Progenitor cell of endocrine pancreas (in vitro differentiated cells): ENCODE measurements around the gene APLP1. TPM values are rescaled to one million over a fixed set of nuclear protein-coding genes. Genes with fewer than 3 reads are reported as not detected.
A peak's percentile ranks its signal among the peaks of the same experiment; 100 is the strongest.

Experiments
- DNase-seq: peaks from one replicate; pipeline ENCODE4 v3.0.0; 2021; ENCODE audit warnings: low spot score; ENCODE audit not compliant: unreplicated experiment
- H3K27ac Mint-ChIP-seq: 2 replicates; pipeline ENCODE4 v1.8.0; 2021; ENCODE audit warnings: mild to moderate bottlenecking, moderate library complexity, mixed read lengths
- H3K27me3 Mint-ChIP-seq: 2 replicates; pipeline ENCODE4 v1.8.0; 2021; ENCODE audit warnings: mixed read lengths
- H3K36me3 Mint-ChIP-seq: 2 replicates; pipeline ENCODE4 v1.8.0; 2022; ENCODE audit warnings: mixed read lengths; ENCODE audit not compliant: insufficient read depth
- H3K4me1 Mint-ChIP-seq: 2 replicates; pipeline ENCODE4 v1.8.0; 2021; ENCODE audit warnings: low read depth, mixed read lengths
- H3K4me3 Mint-ChIP-seq: 2 replicates; pipeline ENCODE4 v1.8.0; 2021; ENCODE audit warnings: low read depth, mild to moderate bottlenecking, moderate library complexity, mixed read lengths
- H3K9me3 Mint-ChIP-seq: 2 replicates; pipeline ENCODE4 v1.8.0; 2021; ENCODE audit warnings: low read depth, mixed read lengths
- total RNA-seq: library from RNA; stranded (reverse); gene quantifications from 2 replicates; pipeline ENCODE4 v1.2.1, GENCODE V29; 2021
- TF ChIP-seq, protein P1 (sequence below): fragments of 200-600 bp; sonication (generic); IDR thresholded peaks from one replicate; pipeline ENCODE4 v1.5.0; 2021; ENCODE audit warnings: antibody characterized with exemption, mild to moderate bottlenecking; ENCODE audit not compliant: unreplicated experiment

Gene APLP1
- total RNA-seq, 1 donor from 2014 or later, result 135 TPM

DNA sequence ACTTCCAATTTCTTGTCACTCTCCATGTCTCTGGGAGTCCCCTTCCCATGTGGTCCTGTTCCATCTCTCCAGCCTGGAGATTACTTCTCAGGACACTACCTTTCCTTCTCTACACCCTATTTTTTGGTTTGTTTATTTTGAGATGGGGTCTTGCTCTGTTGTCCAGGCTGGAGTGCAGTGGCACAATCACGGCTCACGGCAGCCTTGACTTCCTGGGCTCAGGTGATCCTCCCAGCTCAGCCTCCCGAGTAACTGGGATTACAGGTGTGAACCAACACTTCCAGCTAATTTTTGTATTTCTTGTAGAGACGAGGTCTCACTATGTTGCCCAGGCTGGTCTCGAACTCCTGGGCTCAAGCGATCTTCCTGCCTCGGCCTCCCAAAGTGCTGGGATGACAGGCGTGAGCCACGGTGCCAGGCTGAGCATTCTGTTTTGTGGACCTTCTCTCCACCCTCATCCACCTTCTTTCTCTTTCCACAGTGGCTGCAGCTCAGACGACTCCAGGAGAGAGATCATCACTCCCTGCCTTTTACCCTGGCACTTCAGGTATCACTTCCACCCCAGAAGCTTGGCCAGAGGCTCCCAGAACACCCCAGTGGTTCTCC, 34.6 kb downstream of the APLP1 start:
- no peaks in the 10 kb centered on the region for H3K36me3 Mint-ChIP-seq

DNA sequence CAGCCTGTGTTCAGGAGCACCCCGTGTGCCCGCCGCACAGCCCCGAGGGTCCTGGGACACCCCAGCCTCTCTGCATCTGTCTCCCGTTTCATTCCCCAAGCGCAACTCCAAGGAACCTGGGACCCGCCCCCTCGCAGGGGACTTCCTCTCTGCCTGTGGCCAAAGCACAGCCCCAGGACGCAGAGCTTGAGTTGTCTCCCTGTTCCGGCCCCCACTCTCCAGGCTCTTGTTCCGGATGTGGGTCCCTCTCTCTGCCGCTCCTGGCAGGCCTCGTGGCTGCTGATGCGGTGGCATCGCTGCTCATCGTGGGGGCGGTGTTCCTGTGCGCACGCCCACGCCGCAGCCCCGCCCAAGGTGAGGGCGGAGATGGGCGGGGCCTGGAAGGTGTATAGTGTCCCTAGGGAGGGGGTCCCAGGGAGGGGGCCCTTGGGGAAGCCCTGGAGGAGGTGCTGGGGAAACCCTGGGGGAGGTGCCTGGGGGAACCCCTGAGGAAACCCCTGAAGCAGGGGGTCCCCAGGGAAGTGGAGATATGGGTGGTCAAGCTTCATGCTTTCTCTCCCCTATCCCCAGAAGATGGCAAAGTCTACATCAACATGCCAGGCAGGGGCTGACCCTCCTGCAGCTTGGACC, 35.3 kb downstream of the APLP1 start:
- DNase-seq, result no peak
- Mint-ChIP-seq H3K27ac (no peak overlapping the region), H3K9me3 (no peaks in the 10 kb centered on the region), H3K4me1 (peaks cover 14% of the 10 kb centered on the region), H3K4me3 (peak overlapping the region; percentile 64), H3K36me3 (no peaks in the 10 kb centered on the region), H3K27me3 (peaks cover 27% of the 10 kb centered on the region)
- TF ChIP-seq, protein P1, sequence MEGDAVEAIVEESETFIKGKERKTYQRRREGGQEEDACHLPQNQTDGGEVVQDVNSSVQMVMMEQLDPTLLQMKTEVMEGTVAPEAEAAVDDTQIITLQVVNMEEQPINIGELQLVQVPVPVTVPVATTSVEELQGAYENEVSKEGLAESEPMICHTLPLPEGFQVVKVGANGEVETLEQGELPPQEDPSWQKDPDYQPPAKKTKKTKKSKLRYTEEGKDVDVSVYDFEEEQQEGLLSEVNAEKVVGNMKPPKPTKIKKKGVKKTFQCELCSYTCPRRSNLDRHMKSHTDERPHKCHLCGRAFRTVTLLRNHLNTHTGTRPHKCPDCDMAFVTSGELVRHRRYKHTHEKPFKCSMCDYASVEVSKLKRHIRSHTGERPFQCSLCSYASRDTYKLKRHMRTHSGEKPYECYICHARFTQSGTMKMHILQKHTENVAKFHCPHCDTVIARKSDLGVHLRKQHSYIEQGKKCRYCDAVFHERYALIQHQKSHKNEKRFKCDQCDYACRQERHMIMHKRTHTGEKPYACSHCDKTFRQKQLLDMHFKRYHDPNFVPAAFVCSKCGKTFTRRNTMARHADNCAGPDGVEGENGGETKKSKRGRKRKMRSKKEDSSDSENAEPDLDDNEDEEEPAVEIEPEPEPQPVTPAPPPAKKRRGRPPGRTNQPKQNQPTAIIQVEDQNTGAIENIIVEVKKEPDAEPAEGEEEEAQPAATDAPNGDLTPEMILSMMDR, result no peak

More for the DNA sequence above, 34.6 kb downstream of the APLP1 start:
- H3K9me3 Mint-ChIP-seq, result no peaks in the 10 kb centered on the region
- peak overlapping the region; percentile 64 for H3K4me3 Mint-ChIP-seq
- H3K4me1 Mint-ChIP-seq, result peaks cover 15% of the 10 kb centered on the region
- no peak overlapping the region for H3K27ac Mint-ChIP-seq
- no peak for DNase-seq
- peaks cover 27% of the 10 kb centered on the region for H3K27me3 Mint-ChIP-seq
- TF ChIP-seq, protein P1, result no peak

DNA sequence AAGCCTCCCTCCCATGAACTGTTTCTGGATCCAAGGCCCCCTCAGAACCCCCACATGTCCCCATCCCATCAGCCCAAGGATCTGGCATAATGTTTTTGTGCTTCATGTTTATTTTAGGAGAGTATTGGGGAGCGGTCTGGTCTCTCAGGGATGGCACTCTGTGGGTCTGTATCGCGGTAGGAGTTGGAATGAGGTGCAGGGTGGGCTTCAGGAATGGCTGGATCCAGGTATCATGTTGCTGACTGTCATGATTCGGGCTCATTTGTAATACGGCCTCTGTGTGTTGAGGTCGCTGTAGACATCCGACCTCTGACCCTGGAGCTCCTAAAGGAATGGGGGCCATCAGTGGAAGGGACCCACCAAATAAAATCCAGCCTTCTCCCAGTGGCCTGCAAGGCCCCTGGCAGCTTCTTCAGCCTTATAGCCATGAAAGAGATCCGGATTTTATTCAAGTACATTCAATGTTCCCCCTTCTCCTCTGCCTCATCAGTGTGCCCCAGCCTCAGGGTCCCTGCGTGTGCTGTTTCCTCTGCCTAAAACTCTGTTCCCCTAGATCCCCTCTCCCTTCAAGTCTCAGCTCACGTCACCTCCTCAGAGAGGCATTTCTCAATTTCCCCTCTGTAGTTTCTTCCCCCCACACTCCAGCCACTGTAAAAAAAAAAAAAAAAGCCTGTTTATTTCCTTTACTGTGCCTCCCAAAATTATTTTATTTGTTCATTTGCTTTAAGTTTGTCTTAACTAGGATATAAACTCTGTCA, 36.1 kb downstream of the APLP1 start:
- DNase-seq, result no peak
- Mint-ChIP-seq H3K27ac (no peak overlapping the region), H3K36me3 (no peaks in the 10 kb centered on the region), H3K9me3 (no peaks in the 10 kb centered on the region), H3K4me3 (no peak overlapping the region), H3K27me3 (peaks cover 29% of the 10 kb centered on the region), H3K4me1 (peaks cover 10% of the 10 kb centered on the region)
- TF ChIP-seq, protein P1, result no peak

DNA sequence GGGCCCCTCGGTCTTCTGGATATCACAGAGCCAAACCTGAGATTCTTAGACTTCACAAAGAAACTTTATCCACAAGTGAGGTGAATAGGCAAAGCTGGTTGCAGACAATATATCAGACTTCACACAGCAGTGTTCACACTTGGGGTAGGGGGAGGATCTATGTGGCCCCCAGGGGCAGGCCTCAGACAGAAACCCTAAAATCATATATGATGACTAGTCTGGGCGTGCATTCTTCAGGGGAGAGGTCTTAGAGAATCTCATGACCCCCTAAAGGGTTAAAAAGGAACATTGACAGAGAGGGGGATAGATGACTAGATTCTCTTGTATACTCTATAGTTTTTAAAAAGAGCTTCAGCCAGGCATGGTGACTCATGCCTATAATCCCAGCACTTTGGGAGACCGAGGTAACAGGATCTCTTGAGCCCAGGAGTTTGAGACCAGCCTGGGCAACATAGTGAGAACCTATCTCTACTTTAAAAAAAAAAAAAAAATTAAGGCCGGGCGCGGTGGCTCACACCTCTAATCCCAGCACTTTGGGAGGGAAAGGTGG, 36.9 kb downstream of the APLP1 start:
- Mint-ChIP-seq H3K4me1 (peaks cover 10% of the 10 kb centered on the region), H3K27ac (no peak overlapping the region), H3K9me3 (no peaks in the 10 kb centered on the region), H3K27me3 (peaks cover 29% of the 10 kb centered on the region), H3K36me3 (no peaks in the 10 kb centered on the region), H3K4me3 (no peak overlapping the region)
- no peak for DNase-seq
- TF ChIP-seq, protein P1, result no peak

DNA sequence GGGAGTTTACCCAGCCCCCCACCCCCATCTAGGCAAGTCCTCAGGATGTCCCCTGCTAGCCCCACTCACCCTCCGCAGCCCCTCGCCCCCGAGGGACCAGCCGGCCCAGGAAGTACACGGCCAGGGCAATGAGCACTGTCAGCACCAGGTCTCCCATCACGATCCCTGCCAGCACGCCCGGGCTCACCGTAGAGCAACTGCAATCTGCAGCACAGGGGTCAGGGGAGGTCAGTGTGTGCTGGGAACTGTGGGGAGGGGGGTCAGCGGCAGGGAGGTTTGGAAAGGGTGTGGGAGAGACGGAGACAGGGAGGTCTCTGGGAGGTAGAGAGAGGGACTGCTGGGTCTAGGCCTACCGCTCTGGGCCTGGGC, 39.0 kb downstream of the APLP1 start:
- H3K27me3 Mint-ChIP-seq, result peaks cover 22% of the 10 kb centered on the region
- H3K4me1 Mint-ChIP-seq, result peaks cover 5% of the 10 kb centered on the region
- no peak overlapping the region for H3K4me3 Mint-ChIP-seq
- no peak for DNase-seq
- no peaks in the 10 kb centered on the region for H3K36me3 Mint-ChIP-seq
- H3K27ac Mint-ChIP-seq, result no peak overlapping the region
- TF ChIP-seq, protein P1, result no peak
- H3K9me3 Mint-ChIP-seq, result no peaks in the 10 kb centered on the region
